IMR-90 (cell line): ENCODE results near the gene CDKAL1. TPM values are rescaled to one million over a fixed set of nuclear protein-coding genes. Genes with fewer than 3 reads are reported as not detected.

Experiments
- ATAC-seq: fragments of 200-7000 bp; cut with Tn5 transposase; 2 replicates; pipeline ENCODE4 v1.9.1; 2020; ENCODE audit warnings: low read depth, mild to moderate bottlenecking, moderate library complexity
- BruUV-seq: library from RNA; stranded (reverse); fragments of 400-500 nt; replicated peaks from 2 replicates; lab custom pipeline; 2021; lab: Mats Ljungman, UMichigan
- CTCF ChIA-PET: fragments of 300-600 bp; formaldehyde crosslinking; extraction: SDS; loops from one replicate; lab custom pipeline; 2021; ENCODE audit warnings: antibody characterized with exemption; lab: Yijun Ruan, JAX
- POLR2A ChIA-PET: fragments of 300-600 bp; sonication (Branson Sonifier 250); formaldehyde crosslinking; loops from one replicate; lab custom pipeline; 2022; ENCODE audit warnings: antibody characterized with exemption; ENCODE audit not compliant: unreplicated experiment; lab: Charles Lee
- DNase-seq: peaks from one replicate; pipeline ENCODE4 v3.0.0; 2013
- H2AFZ ChIP-seq: replicated peaks from 2 replicates; pipeline ENCODE3; 2013; ENCODE audit warnings: low read length, mild to moderate bottlenecking; ENCODE audit not compliant: poor library complexity
- H2AK5ac ChIP-seq: 2 replicates; pipeline ENCODE4 v1.6.1; 2013; ENCODE audit warnings: low read depth, low read length, inconsistent platforms
- H2AK9ac ChIP-seq: replicated peaks from 2 replicates; pipeline ENCODE3; 2013; ENCODE audit warnings: mild to moderate bottlenecking, low read depth, low read length, moderate library complexity; ENCODE audit not compliant: poor library complexity
- H2BK120ac ChIP-seq: 2 replicates; pipeline ENCODE4 v1.6.1; 2013; ENCODE audit warnings: low read depth, low read length, inconsistent platforms
- H2BK15ac ChIP-seq: 3 replicates; pipeline ENCODE4 v1.6.1; 2013; ENCODE audit warnings: low read depth, low read length, inconsistent platforms
- H2BK20ac ChIP-seq: 2 replicates; pipeline ENCODE4 v1.6.1; 2013; ENCODE audit warnings: low read depth, mild to moderate bottlenecking, inconsistent platforms, low read length, moderate library complexity
- H2BK5ac ChIP-seq: 2 replicates; pipeline ENCODE4 v1.6.1; 2013; ENCODE audit warnings: mild to moderate bottlenecking, low read depth, low read length, inconsistent platforms; ENCODE audit not compliant: poor library complexity, severe bottlenecking
- H3K14ac ChIP-seq: replicated peaks from 2 replicates; pipeline ENCODE4 v1.6.1; 2013; ENCODE audit warnings: low read depth, low read length, inconsistent platforms
- H3K18ac ChIP-seq: 2 replicates; pipeline ENCODE4 v1.6.1; 2013; ENCODE audit warnings: low read depth, low read length, control low read depth
- H3K23ac ChIP-seq: 2 replicates; pipeline ENCODE4 v1.6.1; 2013; ENCODE audit warnings: low read depth, low read length, inconsistent platforms
- H3K27ac ChIP-seq: 2 replicates; pipeline ENCODE4 v1.5.1; 2013; ENCODE audit warnings: mild to moderate bottlenecking, control low read depth, low read length; ENCODE audit not compliant: insufficient read depth
- H3K27me3 ChIP-seq: 2 replicates; pipeline ENCODE4 v1.6.1; 2013; ENCODE audit warnings: low read length; ENCODE audit not compliant: control insufficient read depth, insufficient read depth
- H3K36me3 ChIP-seq: 2 replicates; pipeline ENCODE4 v1.6.1; 2013; ENCODE audit warnings: low read length, mixed read lengths; ENCODE audit not compliant: control insufficient read depth, insufficient read depth
- H3K4ac ChIP-seq: 2 replicates; pipeline ENCODE4 v1.6.1; 2013; ENCODE audit warnings: low read depth, low read length, inconsistent platforms
- H3K4me1 ChIP-seq: 2 replicates; pipeline ENCODE4 v1.6.1; 2013; ENCODE audit warnings: low read length, mixed read lengths; ENCODE audit not compliant: control insufficient read depth, insufficient read depth
- H3K4me2 ChIP-seq: 2 replicates; pipeline ENCODE4 v1.6.1; 2013; ENCODE audit warnings: low read depth, mild to moderate bottlenecking, control low read depth, low read length, moderate library complexity
- H3K4me3 ChIP-seq: 2 replicates; pipeline ENCODE4 v1.5.1; 2013; ENCODE audit warnings: low read depth, mild to moderate bottlenecking, control low read depth, low read length, moderate library complexity; ENCODE audit not compliant: insufficient read depth
- H3K56ac ChIP-seq: 2 replicates; pipeline ENCODE4 v1.6.1; 2013; ENCODE audit warnings: low read length, inconsistent platforms; ENCODE audit not compliant: insufficient read depth; ENCODE audit errors: extremely low read depth
- H3K79me1 ChIP-seq, 2 experiments: 2 replicates each; pipeline ENCODE4 v1.6.1; 2013; ENCODE audit warnings: low read length in 2 of 2, inconsistent platforms in 1 of 2, low read depth in 1 of 2
- H3K9ac ChIP-seq: 2 replicates; pipeline ENCODE4 v1.6.1; 2013; ENCODE audit warnings: low read depth, low read length, control low read depth
- H3K9me1 ChIP-seq: 2 replicates; pipeline ENCODE4 v1.6.1; 2013; ENCODE audit warnings: low read length, inconsistent platforms; ENCODE audit not compliant: insufficient read depth
- H3K9me3 ChIP-seq: 2 replicates; pipeline ENCODE4 v1.6.1; 2013; ENCODE audit warnings: low read length; ENCODE audit not compliant: control insufficient read depth, insufficient read depth
- H4K20me1 ChIP-seq: 2 replicates; pipeline ENCODE4 v1.6.1; 2013; ENCODE audit warnings: low read length, inconsistent platforms; ENCODE audit not compliant: insufficient read depth
- H4K5ac ChIP-seq: 2 replicates; pipeline ENCODE4 v1.6.1; 2013; ENCODE audit warnings: mild to moderate bottlenecking, low read depth, low read length, control low read depth
- H4K8ac ChIP-seq, 2 experiments: 2 replicates each; pipeline ENCODE4 v1.6.1; 2013; ENCODE audit warnings: low read depth in 2 of 2, low read length in 2 of 2, control low read depth in 1 of 2, inconsistent platforms in 1 of 2
- H4K91ac ChIP-seq: 2 replicates; pipeline ENCODE4 v1.6.1; 2013; ENCODE audit warnings: low read depth, low read length, inconsistent platforms; ENCODE audit not compliant: insufficient read depth
- BHLHE40 ChIP-seq: fragments of 150-350 bp; IDR thresholded peaks from 2 replicates; pipeline ENCODE4 v1.6.1; 2016; ENCODE audit warnings: mild to moderate bottlenecking, low read depth, low read length
- CHD1 ChIP-seq: IDR thresholded peaks from 2 replicates; pipeline ENCODE4 v1.6.1; 2012; ENCODE audit warnings: low read depth, low read length, improper control_type of control experiment
- CTCF ChIP-seq: conservative IDR thresholded peaks from 2 replicates; pipeline ENCODE4 v1.5.1; 2012; ENCODE audit warnings: mild to moderate bottlenecking, low read depth, low read length, improper control_type of control experiment
- ELK1 ChIP-seq: fragments of 150-350 bp; IDR thresholded peaks from 2 replicates; pipeline ENCODE4 v1.6.1; 2016; ENCODE audit warnings: low read depth, mild to moderate bottlenecking, low read length, moderate library complexity, borderline replicate concordance
- FOS ChIP-seq: fragments of 150-350 bp; IDR thresholded peaks from 2 replicates; pipeline ENCODE4 v1.6.1; 2016; ENCODE audit warnings: low read depth, low read length
- MAFK ChIP-seq: IDR thresholded peaks from 2 replicates; pipeline ENCODE4 v1.6.1; 2012; ENCODE audit warnings: low read depth, low read length, improper control_type of control experiment
- MXI1 ChIP-seq: IDR thresholded peaks from 2 replicates; pipeline ENCODE4 v1.6.1; 2012; ENCODE audit warnings: low read depth, mild to moderate bottlenecking, low read length, moderate library complexity, borderline replicate concordance
- NFE2L2 ChIP-seq: fragments of 150-350 bp; IDR thresholded peaks from 2 replicates; pipeline ENCODE4 v1.6.1; 2016; ENCODE audit warnings: low read depth, mild to moderate bottlenecking, low read length
- POLR2A ChIP-seq: IDR thresholded peaks from 2 replicates; pipeline ENCODE4 v1.6.1; 2012; ENCODE audit warnings: mild to moderate bottlenecking, low read depth, low read length
- RAD21 ChIP-seq: IDR thresholded peaks from 2 replicates; pipeline ENCODE4 v1.6.1; 2012; ENCODE audit warnings: low read length, improper control_type of control experiment
- RCOR1 ChIP-seq: IDR thresholded peaks from 2 replicates; pipeline ENCODE4 v1.6.1; 2012; ENCODE audit warnings: mild to moderate bottlenecking, low read length, improper control_type of control experiment; ENCODE audit not compliant: insufficient replicate concordance
- SMC3 ChIP-seq: fragments of 150-350 bp; IDR thresholded peaks from 2 replicates; pipeline ENCODE4 v1.6.1; 2016; ENCODE audit warnings: low read depth, mild to moderate bottlenecking, antibody characterized with exemption, low read length, moderate library complexity
- USF2 ChIP-seq: fragments of 150-350 bp; IDR thresholded peaks from 2 replicates; pipeline ENCODE4 v1.6.1; 2017; ENCODE audit warnings: mild to moderate bottlenecking, antibody characterized with exemption, low read length, low read depth
- WGBS, 2 experiments: methylation state at CpG; one replicate each; pipeline versions ENCODE4 v1.1.5 to v1.1.7; 2013; ENCODE audit warnings: missing lambda C conversion rate in 2 of 2; ENCODE audit not compliant: insufficient read length in 1 of 2; ENCODE audit errors: extremely low coverage in 2 of 2; 5-methylcytosine and 5-hydroxymethylcytosine counted together
- dilution Hi-C: fragments of 300-500 bp; cut with HindIII; formaldehyde crosslinking; loops from one replicate; pipeline ENCODE4 v1.14.3; 2018; ENCODE audit warnings: low sequenced_read_pairs; ENCODE audit not compliant: unreplicated experiment
- in situ Hi-C: fragments of 300-500 bp; cut with MboI; formaldehyde crosslinking; loops from 3 replicates; pipeline ENCODE4 v1.14.3; 2019; ENCODE audit warnings: low sequenced_read_pairs, inconsistent platforms, mixed read lengths
- intact Hi-C: fragments of 100-400 bp; cut with micrococcal nuclease; formaldehyde crosslinking; loops from 2 replicates; pipeline ENCODE4 v1.10.0; 2022
- polyA plus RNA-seq, 3 experiments: library from polyadenylated mRNA; depleted of rRNA; stranded (reverse); fragments of >200 nt; gene quantifications; 2 replicates each; pipeline ENCODE4 v1.2.3, GENCODE V29; 2012; ENCODE audit warnings: low replicate concordance in 1 of 3
- total RNA-seq: library from RNA; depleted of rRNA; stranded (reverse); fragments of >200 nt; gene quantifications from 2 replicates; pipeline ENCODE4 v1.2.3, GENCODE V29; 2012

Gene CDKAL1
- total and polyA plus RNA-seq, 2 of the 4 experiments (the other 2 are of a cell fraction): 3.7 to 13.1 TPM

GRCh38 chr6:20688710-20689500 lies 154.6 kb downstream of the CDKAL1 start (continued):
- TF ChIP-seq RAD21: no peak
- no peak for TF ChIP-seq BHLHE40

- POLR2A ChIA-PET: no interaction called here
- Histone ChIP-seq H3K56ac (no peak overlapping the region), H3K9me3 (no peaks in the 10 kb centered on the region), H2BK20ac (no peak overlapping the region), H2BK120ac (no peak overlapping the region), H3K14ac (no peak overlapping the region), H3K36me3 (no peaks in the 10 kb centered on the region), H2BK5ac (no peak overlapping the region), H2BK15ac (no peak overlapping the region), H2AK9ac (no peak overlapping the region), H3K4me3 (no peak overlapping the region), H3K4me1 (peaks cover 7% of the 10 kb centered on the region; the same call in 1 of the 2 replicates), H3K23ac (no peak overlapping the region), H3K27ac (no peak overlapping the region), H3K79me1 (peaks cover 16 to 22% of the 10 kb centered on the region in 2 experiments; a peak in 3 of 4 replicates), H3K9ac (no peak overlapping the region), H4K8ac (no peak overlapping the region), H3K18ac (no peak overlapping the region), H3K4me2 (no peak overlapping the region), H4K5ac (no peak overlapping the region), H2AFZ (no peak overlapping the region), H3K27me3 (no peaks in the 10 kb centered on the region), H4K20me1 (no peaks in the 10 kb centered on the region), H3K4ac (no peak overlapping the region), H3K9me1 (no peaks in the 10 kb centered on the region), H4K91ac (no peak overlapping the region), H2AK5ac (no peak overlapping the region)
- in situ Hi-C loops: no loop called here
- dilution Hi-C loops: no loop called here
- intact Hi-C loops: no loop called here
- no peak for ATAC-seq
- 90% methylated on average over 2 of the region's 5 CpGs; no CpG with 5 or more reads in 1 of the 2 experiments for WGBS, 2 experiments
- CTCF ChIA-PET: no interaction called here
- no TSS peak for BruUV-seq
- no peak for DNase-seq
- TF ChIP-seq USF2: no peak
- no peak for TF ChIP-seq SMC3
- TF ChIP-seq RAD21: no peak
- TF ChIP-seq FOS: no peak
- TF ChIP-seq CTCF: no peak
- no peak for TF ChIP-seq RCOR1
- TF ChIP-seq NFE2L2: no peak
- no peak for TF ChIP-seq MAFK
- TF ChIP-seq MXI1: no peak
- TF ChIP-seq CHD1: no peak
- no peak for TF ChIP-seq POLR2A
- TF ChIP-seq ELK1: no peak
These were observed 156.9 kb downstream of the CDKAL1 start for GRCh38 chr6:20691185-20691584.
